Measurements from ENCODE around the gene CYP3A5. TPM values are rescaled to one million over a fixed set of nuclear protein-coding genes. Genes with fewer than 3 reads are reported as not detected.

The CYP3A5 gene
- total and polyA plus RNA-seq, 2 of the 4 experiments (the other 2 are of a cell fraction), result not detected

- Histone ChIP-seq H2BK5ac (ENCODE audit: low read depth, low read length, poor library complexity, severe bottlenecking) (no peak overlapping the region), H3K9me3 (ENCODE audit: control insufficient read depth, insufficient read depth, low read length) (no peaks in the 10 kb centered on the region), H3K36me3 (ENCODE audit: control insufficient read depth, insufficient read depth, low read length) (no peaks in the 10 kb centered on the region), H3K4ac (ENCODE audit: low read depth, low read length) (no peak overlapping the region), H3K18ac (ENCODE audit: low read depth, low read length) (no peak overlapping the region), H3K4me1 (ENCODE audit: control insufficient read depth, insufficient read depth, low read length) (no peaks in the 10 kb centered on the region), H4K5ac (ENCODE audit: low read depth, low read length) (no peak overlapping the region), H2AK9ac (replicated peaks; ENCODE audit: low read depth, low read length, poor library complexity) (no peak overlapping the region), H2BK15ac (ENCODE audit: low read depth, low read length) (no peak overlapping the region), H3K27me3 (ENCODE audit: control insufficient read depth, insufficient read depth, low read length) (no peaks in the 10 kb centered on the region), H3K23ac (ENCODE audit: low read depth, low read length) (no peak overlapping the region), H3K4me2 (ENCODE audit: low read depth, low read length) (no peak overlapping the region), H3K79me1 (ENCODE audit: low read depth in 1 of 2, low read length in 2 of 2) (no peaks in the 10 kb centered on the region), H2BK20ac (ENCODE audit: low read depth, low read length) (no peak overlapping the region), H3K56ac (ENCODE audit: extremely low read depth, insufficient read depth, low read length) (no peak overlapping the region), H4K91ac (ENCODE audit: insufficient read depth, low read depth, low read length) (no peak overlapping the region), H4K8ac (ENCODE audit: low read depth in 2 of 2, low read length in 2 of 2) (no peak overlapping the region), H3K4me3 (ENCODE audit: insufficient read depth, low read depth, low read length) (no peak overlapping the region), H3K27ac (ENCODE audit: insufficient read depth, low read length) (no peak overlapping the region), H4K20me1 (ENCODE audit: insufficient read depth, low read length) (no peaks in the 10 kb centered on the region), H3K14ac (replicated peaks; ENCODE audit: low read depth, low read length) (no peak overlapping the region), H2AK5ac (ENCODE audit: low read depth, low read length) (no peak overlapping the region), H2AFZ (replicated peaks; ENCODE audit: low read length, poor library complexity) (no peak overlapping the region), H3K9ac (ENCODE audit: low read depth, low read length) (no peak overlapping the region), H3K9me1 (ENCODE audit: insufficient read depth, low read length) (no peaks in the 10 kb centered on the region; the same call in 1 of the 2 replicates), H2BK120ac (ENCODE audit: low read depth, low read length) (no peak overlapping the region)
- intact Hi-C loops (cut with micrococcal nuclease), result no loop called here
- POLR2A ChIA-PET (ENCODE audit: unreplicated experiment), result no interaction called here
- no CpG with 5 or more reads among the region's 2 CpGs for WGBS, 2 experiments (ENCODE audit: extremely low coverage in 2 of 2, insufficient read length in 1 of 2)
- DNase-seq (no peak), ATAC-seq (ENCODE audit: low read depth) (no peak)
- BruUV-seq (replicated peaks), result no TSS peak
- CTCF ChIA-PET, result no interaction called here
- in situ Hi-C loops (cut with MboI; ENCODE audit: low sequenced_read_pairs), result no loop called here
- dilution Hi-C loops (cut with HindIII; ENCODE audit: low sequenced_read_pairs, unreplicated experiment), result no loop called here
- TF ChIP-seq MXI1 (IDR thresholded peaks at IDR 0.05; ENCODE audit: borderline replicate concordance, low read depth, low read length) (no peak), MAFK (IDR thresholded peaks at IDR 0.05; ENCODE audit: low read depth, low read length) (peak; percentile 80), CEBPB (IDR thresholded peaks at IDR 0.05; ENCODE audit: low read depth, low read length) (no peak), CHD1 (IDR thresholded peaks at IDR 0.05; ENCODE audit: low read depth, low read length) (no peak)
These were observed 28.5 kb downstream of the CYP3A5 start for GRCh38 chr7:99651290-99651689.

All from IMR-90 (cell line).